Testis (tissue), 2 donors: Measurements from ENCODE around the gene TTC23.

ENCODE experiments used
- POLR2A ChIP-seq: fragments of 450-650 bp; IDR thresholded peaks from one replicate; pipeline ENCODE4 v1.6.1; 2017; ENCODE audit warnings: antibody characterized with exemption, mild to moderate bottlenecking, moderate library complexity
- TF ChIP-seq, protein P1 (sequence below), 3 experiments: fragments of 450-650 bp in 2 of 3; fragments of 200-600 bp in 1 of 3; sonication (generic) in 1 of 3; IDR thresholded peaks; one replicate each; pipeline ENCODE4 v1.5.1; 2016 to 2019; ENCODE audit warnings: antibody characterized with exemption in 3 of 3, mild to moderate bottlenecking in 2 of 3, moderate library complexity in 1 of 3

DNA sequence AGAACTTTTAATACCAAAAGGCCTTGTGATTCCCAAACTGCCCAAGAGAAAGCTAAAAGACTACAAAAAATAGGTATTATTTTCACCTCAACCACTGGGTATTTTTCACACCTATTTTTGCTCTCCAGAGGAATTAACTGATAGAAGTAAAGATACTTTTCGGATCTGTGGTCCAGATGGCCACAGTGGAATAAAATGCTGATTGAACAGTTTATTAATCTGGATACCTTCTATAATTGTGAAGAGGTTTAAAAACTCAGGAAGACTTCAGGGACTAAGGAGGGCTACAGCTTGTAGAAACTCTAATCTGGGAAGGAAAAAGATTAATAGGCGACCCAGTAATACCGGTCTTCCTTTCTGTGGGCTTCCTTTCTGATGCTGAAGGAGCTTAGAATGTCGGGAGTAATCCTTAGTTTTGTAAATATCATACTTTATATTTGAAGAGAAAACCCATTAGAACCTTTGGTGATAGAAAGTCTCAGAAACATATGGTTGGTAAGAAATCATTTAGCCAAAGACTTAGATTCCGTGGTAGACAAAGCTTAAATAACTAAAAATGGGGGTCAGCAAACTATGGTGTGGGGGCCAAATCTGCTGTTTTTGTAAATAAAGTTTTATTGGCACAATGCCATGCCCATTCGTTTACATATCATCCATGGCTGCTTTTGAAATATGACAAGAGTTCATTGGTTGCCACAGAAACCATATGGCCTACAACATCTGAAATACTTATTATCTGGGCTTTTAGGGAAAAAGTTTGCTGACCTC is 47.8 kb downstream of the TTC23 start:
- TF ChIP-seq, protein P1, sequence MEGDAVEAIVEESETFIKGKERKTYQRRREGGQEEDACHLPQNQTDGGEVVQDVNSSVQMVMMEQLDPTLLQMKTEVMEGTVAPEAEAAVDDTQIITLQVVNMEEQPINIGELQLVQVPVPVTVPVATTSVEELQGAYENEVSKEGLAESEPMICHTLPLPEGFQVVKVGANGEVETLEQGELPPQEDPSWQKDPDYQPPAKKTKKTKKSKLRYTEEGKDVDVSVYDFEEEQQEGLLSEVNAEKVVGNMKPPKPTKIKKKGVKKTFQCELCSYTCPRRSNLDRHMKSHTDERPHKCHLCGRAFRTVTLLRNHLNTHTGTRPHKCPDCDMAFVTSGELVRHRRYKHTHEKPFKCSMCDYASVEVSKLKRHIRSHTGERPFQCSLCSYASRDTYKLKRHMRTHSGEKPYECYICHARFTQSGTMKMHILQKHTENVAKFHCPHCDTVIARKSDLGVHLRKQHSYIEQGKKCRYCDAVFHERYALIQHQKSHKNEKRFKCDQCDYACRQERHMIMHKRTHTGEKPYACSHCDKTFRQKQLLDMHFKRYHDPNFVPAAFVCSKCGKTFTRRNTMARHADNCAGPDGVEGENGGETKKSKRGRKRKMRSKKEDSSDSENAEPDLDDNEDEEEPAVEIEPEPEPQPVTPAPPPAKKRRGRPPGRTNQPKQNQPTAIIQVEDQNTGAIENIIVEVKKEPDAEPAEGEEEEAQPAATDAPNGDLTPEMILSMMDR (IDR thresholded peaks at IDR 0.05), result no peak
- TF ChIP-seq POLR2A, result no peak
